MM.1S (cell line): Measurements from ENCODE around the gene SCIN.

Experiments used
- EZH2 ChIP-seq: fragments of 300-600 bp; sonication (generic); optimal IDR thresholded peaks from 2 replicates; pipeline ENCODE3; 2017; ENCODE audit warnings: low read depth, mild to moderate bottlenecking, antibody characterized with exemption, low read length, mixed read lengths
- EZH2phosphoT487 ChIP-seq: fragments of 300-600 bp; sonication (generic); IDR thresholded peaks from 2 replicates; pipeline ENCODE4 v1.6.1; 2018; ENCODE audit warnings: antibody characterized with exemption, low read length
- TF ChIP-seq, protein P1 (sequence below): fragments of 300-600 bp; sonication (generic); IDR thresholded peaks from 2 replicates; pipeline ENCODE4 v1.5.1; 2016; ENCODE audit warnings: antibody characterized with exemption, low read length, mixed read lengths

- TF ChIP-seq, protein P1, sequence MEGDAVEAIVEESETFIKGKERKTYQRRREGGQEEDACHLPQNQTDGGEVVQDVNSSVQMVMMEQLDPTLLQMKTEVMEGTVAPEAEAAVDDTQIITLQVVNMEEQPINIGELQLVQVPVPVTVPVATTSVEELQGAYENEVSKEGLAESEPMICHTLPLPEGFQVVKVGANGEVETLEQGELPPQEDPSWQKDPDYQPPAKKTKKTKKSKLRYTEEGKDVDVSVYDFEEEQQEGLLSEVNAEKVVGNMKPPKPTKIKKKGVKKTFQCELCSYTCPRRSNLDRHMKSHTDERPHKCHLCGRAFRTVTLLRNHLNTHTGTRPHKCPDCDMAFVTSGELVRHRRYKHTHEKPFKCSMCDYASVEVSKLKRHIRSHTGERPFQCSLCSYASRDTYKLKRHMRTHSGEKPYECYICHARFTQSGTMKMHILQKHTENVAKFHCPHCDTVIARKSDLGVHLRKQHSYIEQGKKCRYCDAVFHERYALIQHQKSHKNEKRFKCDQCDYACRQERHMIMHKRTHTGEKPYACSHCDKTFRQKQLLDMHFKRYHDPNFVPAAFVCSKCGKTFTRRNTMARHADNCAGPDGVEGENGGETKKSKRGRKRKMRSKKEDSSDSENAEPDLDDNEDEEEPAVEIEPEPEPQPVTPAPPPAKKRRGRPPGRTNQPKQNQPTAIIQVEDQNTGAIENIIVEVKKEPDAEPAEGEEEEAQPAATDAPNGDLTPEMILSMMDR = no peak
- TF ChIP-seq EZH2 (no peak), EZH2phosphoT487 (no peak)
Observed at GRCh38 chr7:12653518-12653917, 83.0 kb downstream of the SCIN start.
